Umbilical cord (tissue), 2 donors: Measurements from ENCODE around the gene LIMS2. TPM values are rescaled to one million over a fixed set of nuclear protein-coding genes. Genes with fewer than 3 reads are reported as not detected.

Experiments
- DNase-seq: peaks from one replicate; pipeline ENCODE4 v3.0.0-alpha.2; 2015; ENCODE audit warnings: low spot score
- total RNA-seq: library from RNA; depleted of rRNA; stranded (reverse); fragments of >200 nt; gene quantifications from one replicate; pipeline ENCODE4 v1.2.3, GENCODE V29; 2014; ENCODE audit warnings: low replicate concordance; ENCODE audit not compliant: insufficient read depth

LIMS2 gene
- total RNA-seq, 1 donor from 2014 or later = 30.6 TPM

DNA sequence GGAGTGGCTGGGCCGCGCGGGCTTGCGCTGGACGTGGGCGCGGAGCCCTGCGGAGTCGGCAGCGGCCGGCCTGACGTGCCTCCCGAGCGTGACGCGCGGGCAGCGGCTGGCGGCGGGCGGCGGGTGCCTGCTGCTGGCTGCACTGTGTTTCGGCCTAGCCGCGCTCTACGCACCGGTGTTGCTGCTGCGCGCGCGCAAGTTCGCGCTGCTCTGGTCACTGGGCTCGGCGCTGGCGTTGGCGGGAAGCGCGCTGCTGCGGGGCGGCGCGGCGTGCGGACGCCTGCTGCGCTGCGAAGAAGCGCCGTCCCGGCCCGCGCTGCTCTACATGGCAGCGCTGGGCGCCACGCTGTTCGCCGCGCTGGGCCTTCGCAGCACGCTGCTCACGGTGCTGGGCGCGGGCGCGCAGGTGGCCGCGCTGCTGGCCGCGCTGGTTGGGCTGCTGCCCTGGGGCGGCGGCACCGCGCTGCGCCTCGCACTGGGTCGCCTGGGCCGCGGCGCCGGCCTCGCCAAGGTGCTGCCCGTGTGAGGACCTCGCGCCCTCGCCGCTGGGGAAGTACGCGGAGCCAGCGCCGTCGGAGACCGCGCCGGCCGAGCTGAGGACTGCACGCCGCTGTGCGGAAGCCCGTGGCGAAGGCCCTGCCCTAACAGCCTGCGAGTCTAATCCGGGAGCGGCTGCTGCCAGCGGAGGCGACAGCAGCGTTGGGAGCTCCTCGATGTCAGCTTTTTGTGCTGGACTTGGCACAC lies 26.5 kb upstream of the LIMS2 start:
- peak; percentile 81 for DNase-seq

- DNase-seq = peak; percentile 95
Observed at GRCh38 chr2:127701193-127701650, 25.9 kb upstream of the LIMS2 start, which contains the start of gene SFT2D3. SFT2D3 (plus strand) TSS chr2:127701497; CDS start chr2:127701529, 32 bp downstream.

GRCh38 chr2:127700527-127701192 lies 25.3 kb upstream of the LIMS2 start:
- no peak for DNase-seq

- no peak for DNase-seq
Observed at GRCh38 chr2:127698553-127699355, 23.4 kb upstream of the LIMS2 start.

- no peak for DNase-seq
Observed at GRCh38 chr2:127697482-127698180, 22.3 kb upstream of the LIMS2 start.

- peak; percentile 62 for DNase-seq
Observed at GRCh38 chr2:127695491-127696472, 20.5 kb upstream of the LIMS2 start.

- no peak for DNase-seq
Observed at GRCh38 chr2:127694986-127695385, 19.7 kb upstream of the LIMS2 start.

GRCh38 chr2:127690696-127691095 lies 15.4 kb upstream of the LIMS2 start:
- DNase-seq = no peak

GRCh38 chr2:127688405-127688804 lies 13.1 kb upstream of the LIMS2 start:
- no peak for DNase-seq

DNA sequence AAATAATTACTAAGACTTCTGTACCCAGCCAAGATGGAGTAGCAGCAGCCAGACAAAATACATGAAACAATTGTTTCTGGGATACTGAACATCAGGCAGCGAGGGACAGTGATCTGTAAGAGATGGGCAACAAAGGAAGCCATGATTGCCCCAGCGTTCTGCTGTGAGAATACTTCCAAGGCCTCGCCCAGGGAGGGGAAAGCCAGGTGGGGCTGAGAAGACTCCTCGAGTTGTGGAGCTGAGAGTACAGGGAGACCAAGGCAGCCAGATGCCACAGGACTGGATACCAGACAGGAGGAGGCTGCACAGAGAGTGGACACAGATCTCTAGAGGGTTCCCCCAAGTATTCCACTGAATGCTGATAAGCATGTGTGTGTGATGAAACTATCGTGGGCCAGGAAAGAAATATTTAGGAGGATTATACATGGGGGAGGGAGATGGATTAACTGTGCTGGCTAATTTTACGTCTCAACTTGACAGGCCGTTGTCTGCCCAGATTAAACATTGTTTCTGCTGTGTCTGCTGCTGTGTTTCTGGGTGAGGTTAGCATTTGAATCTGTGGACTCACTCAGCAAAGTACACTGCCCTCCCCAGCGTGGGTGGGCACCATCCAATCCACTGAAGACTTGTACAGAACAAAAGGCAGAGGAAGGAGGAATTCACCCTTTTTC lies 10.2 kb upstream of the LIMS2 start:
- peak; percentile 70 for DNase-seq

DNA sequence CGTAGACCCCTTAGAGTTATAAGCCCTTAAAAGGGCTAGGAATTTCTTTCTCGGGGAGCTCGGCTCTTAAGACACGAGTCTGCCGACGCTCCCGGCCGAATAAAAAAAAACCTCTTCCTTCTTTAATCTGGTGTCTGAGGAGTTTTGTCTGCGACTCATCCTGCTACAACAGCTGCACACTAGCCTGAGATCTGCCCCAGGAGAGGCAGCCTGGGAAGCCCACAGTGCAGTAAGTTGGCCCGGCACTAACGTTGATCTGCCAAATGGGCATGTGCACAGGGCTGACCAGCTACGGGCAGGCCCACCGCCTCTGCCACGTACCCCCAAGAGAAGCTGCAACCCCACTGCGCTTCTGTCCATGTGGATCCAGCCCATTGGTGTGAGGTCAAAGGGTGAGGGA lies 8.4 kb upstream of the LIMS2 start:
- DNase-seq = peak; percentile 73

DNA sequence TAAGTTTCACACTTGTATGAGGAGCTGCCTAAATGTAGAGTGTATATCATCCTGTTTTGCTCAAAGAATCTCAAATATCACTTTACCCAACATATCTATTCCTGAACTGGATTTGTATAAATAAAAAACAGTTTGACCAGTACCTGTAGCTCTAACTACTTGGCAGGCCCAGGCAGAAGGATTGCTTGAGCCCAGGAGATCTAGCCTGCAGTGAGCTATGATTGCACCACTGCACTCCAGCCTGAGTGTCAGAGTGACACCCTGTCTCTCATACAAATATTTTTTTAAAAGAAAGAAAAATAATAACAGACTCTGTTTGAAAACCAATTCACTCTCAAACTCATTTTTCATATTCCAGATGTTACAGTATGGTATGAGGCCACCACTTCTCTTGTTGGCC lies 7.7 kb upstream of the LIMS2 start:
- DNase-seq = no peak

- peak; percentile 84 for DNase-seq
Observed at GRCh38 chr2:127681976-127682857, 6.9 kb upstream of the LIMS2 start.

DNA sequence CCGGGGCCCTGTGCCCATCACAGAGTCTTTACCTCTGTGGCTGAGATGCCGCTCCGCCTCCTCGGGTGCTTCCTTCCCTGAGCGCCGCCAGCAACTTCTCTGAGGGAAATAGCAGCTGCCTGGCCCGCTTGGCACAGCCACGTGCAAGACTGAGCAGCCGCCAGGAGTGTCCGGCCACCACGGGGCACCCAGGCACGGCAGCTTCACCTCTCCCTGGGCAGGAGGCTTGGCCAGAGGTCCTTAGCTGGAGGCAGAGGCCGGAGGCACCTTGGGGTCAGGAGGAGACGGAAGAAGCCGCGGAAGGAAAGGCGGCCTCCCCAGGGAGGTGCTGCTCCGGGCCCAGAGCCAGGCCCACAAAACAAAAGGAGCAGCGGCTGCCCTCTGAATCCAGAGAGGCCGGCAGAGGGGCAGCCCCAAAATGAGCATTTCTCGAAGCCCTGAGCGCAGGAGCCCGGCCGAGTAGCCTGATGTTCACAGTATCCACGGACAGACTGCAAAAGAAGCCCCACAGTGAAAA lies 6.0 kb upstream of the LIMS2 start:
- no peak for DNase-seq

DNA sequence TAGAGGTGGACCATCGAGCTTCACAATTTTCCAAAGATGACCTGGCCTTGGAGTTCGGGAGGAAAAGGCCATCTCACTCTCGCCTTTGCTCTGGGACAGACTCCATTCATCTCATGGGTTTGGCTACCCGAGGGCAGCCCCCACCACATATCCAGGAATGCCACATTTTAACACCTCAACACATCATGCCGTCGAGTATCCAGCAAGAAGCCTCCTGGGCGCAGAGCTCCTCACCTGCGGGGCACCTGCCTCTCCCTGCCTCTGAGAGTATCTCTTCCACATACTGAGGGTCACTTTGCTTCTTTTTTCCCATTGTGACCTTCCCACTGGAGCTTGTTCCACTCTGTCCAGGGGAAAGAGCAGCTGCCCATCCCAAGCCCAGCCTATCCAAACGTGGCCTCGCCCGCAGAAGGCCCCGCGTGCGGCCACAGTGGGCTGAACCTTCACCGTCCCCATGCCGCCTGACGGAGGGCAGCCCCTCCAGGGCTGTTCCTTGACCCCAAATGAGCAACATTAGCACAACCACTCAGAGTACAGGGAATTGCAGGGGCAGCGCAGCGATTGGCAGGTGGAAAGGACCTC lies 5.5 kb upstream of the LIMS2 start:
- no peak for DNase-seq

DNA sequence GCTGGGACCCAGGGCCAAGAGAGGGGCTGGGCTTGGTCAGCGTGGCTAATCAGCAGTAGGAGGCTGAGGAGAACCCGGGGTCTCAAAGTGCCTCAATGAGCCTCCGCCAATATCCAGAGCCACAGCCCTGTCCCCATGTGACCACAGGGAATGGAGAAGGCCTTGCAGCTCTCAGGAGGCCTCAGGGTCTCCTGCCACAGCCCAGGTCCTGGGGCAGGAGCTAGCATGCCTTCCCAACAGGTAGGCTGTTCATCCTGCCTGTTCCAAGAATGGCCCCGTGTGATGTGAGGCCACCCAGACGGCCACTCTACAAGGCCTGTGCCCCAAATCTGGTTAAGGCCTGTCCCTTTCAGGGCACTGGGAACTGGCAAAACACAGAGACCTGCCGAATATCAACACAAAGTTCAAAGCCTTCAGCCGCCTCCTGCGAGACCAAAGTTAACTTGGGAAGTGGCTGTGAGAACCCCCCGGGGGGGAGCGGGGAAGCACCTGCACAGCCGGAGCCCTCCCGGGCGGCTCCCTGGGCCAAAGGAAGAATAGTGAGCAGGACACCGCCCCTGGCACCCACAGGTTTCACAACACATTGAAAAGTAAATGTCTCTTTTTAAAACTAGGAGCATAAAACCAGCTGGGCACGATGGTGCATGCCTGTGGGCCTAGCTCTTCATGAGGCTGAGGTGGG lies 4.5 kb upstream of the LIMS2 start:
- DNase-seq = no peak

- no peak for DNase-seq
Observed at GRCh38 chr2:127678991-127679390, 3.7 kb upstream of the LIMS2 start.

- DNase-seq = no peak
Observed at GRCh38 chr2:127678531-127678930, 3.2 kb upstream of the LIMS2 start.
